ENCODE data around the gene CDIPT.

GRCh38 chr16:29816694-29817441 lies 46.2 kb downstream of the CDIPT start:
- no peak for TF ChIP-seq EZH2phosphoT487 (IDR thresholded peaks at IDR 0.05; ENCODE audit: insufficient read depth, low read depth)
- no peak for TF ChIP-seq EZH2 (IDR thresholded peaks at IDR 0.05; ENCODE audit: insufficient read depth, poor library complexity, severe bottlenecking)
